Epithelial cell of prostate (primary cell): Measurements from ENCODE around the gene OSTC.
"Not testable (repeated sequence)": the region's sequence is repeated elsewhere in the genome, so short reads cannot be mapped to it uniquely, and the experiment has no call there.

Source experiments
- DNase-seq: peaks from one replicate; pipeline ENCODE4 v3.0.0-alpha.2; 2011; ENCODE audit warnings: low read depth, low spot score
- H3K27ac ChIP-seq: fragments of 450-650 bp; 2 replicates; pipeline ENCODE4 v1.5.1; 2017; ENCODE audit warnings: mild to moderate bottlenecking

The OSTC gene

GRCh38 chr4:108709722-108710121 lies 59.3 kb downstream of the OSTC start:
- no peak for DNase-seq

GRCh38 chr4:108710578-108710977 lies 60.2 kb downstream of the OSTC start:
- not testable (repeated sequence) for H3K27ac ChIP-seq, DNase-seq

More at GRCh38 chr4:108709722-108710121, 59.3 kb downstream of the OSTC start:
- H3K27ac ChIP-seq, result no peak overlapping the region

DNA sequence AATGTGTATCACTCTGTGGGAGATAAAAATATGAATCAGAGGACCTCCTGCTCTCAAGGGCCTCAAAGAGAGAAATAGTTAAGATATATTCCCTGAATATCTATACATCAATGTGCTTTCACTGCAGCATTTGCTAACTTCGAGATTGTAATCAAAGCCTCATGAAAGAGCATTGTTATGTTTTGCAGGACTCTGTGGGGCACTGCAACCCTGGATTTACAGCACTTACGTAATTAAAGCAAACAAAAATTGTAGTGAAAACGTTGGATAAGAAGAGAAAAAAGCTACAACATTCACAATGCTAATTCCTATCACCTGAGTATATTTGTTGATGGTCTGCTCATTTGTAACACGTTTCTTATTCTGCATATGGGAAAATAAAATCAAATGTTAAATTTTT lies 64.5 kb downstream of the OSTC start:
- H3K27ac ChIP-seq, result no peak overlapping the region
- DNase-seq, result no peak

DNA sequence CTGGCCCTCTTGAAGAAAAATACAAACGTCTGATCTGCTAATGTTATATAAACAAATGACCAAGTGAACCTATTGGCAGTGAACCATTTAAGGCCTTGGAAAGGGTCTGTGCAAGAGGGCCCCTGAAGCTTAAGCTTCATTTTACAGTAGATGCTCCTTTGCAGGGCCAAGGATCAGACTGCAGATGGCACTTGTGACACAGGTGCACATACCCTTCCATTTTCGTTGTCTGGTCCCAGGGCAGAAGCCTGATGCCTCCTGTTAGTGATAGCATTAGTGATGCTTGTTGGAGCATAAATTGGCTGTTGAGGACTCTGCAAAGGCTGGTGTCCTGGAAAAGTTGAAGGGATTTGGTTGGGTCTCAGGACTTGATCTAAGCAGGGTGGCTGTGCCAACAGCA lies 65.9 kb downstream of the OSTC start:
- no peak for DNase-seq
- H3K27ac ChIP-seq, result no peak overlapping the region

GRCh38 chr4:108717386-108717785 lies 67.0 kb downstream of the OSTC start:
- no peak overlapping the region for H3K27ac ChIP-seq
- DNase-seq, result no peak
